ENCODE data around the gene ZFYVE9. TPM values are rescaled to one million over a fixed set of nuclear protein-coding genes. Genes with fewer than 3 reads are reported as not detected.

ZFYVE9 gene
- total RNA-seq, 4 donors from 2014 or later: 38.1 to 54.8 (median 40.9) TPM

GRCh38 chr1:52266507-52266906 is 124.6 kb downstream of the ZFYVE9 start:
- H3K27me3 ChIP-seq: no peaks in the 10 kb centered on the region
- no peak for TF ChIP-seq EP300 (IDR thresholded peaks at IDR 0.05)
- TF ChIP-seq POLR2A (IDR thresholded peaks at IDR 0.05; ENCODE audit: low read depth): no peak
- TF ChIP-seq POLR2AphosphoS5 (IDR thresholded peaks at IDR 0.05): no peak
- no peak for TF ChIP-seq CTCF (IDR thresholded peaks at IDR 0.05)
- no peak overlapping the region for H3K27ac ChIP-seq (replicated peaks in 1 of 4)
- intact Hi-C loops (cut with DNase I): no loop called here
- 95% methylated on average over 1 of the region's 1 CpG for WGBS
- H3K9me3 ChIP-seq: no peaks in the 10 kb centered on the region
- peaks cover 0 to 14% (median 10%) of the 10 kb centered on the region in 4 donors for H3K4me1 ChIP-seq
- no peak overlapping the region for H3K4me3 ChIP-seq
- no peak for DNase-seq (ENCODE audit: extremely low spot score)
- H3K36me3 ChIP-seq: peaks cover 10 to 29% (median 14%) of the 10 kb centered on the region in 4 donors

GRCh38 chr1:52268372-52268771 is 126.5 kb downstream of the ZFYVE9 start:
- WGBS: 65% methylated on average over 3 of the region's 3 CpGs
- H3K9me3 ChIP-seq: no peaks in the 10 kb centered on the region
- no peak for DNase-seq (ENCODE audit: extremely low spot score)
- peaks cover 0 to 10% (median 6%) of the 10 kb centered on the region in 4 donors for H3K4me1 ChIP-seq
- no peak overlapping the region for H3K27ac ChIP-seq (replicated peaks in 1 of 4)
- H3K4me3 ChIP-seq: no peak overlapping the region
- no peak for TF ChIP-seq CTCF (IDR thresholded peaks at IDR 0.05)
- no peak for TF ChIP-seq POLR2AphosphoS5 (IDR thresholded peaks at IDR 0.05)
- TF ChIP-seq EP300 (IDR thresholded peaks at IDR 0.05): no peak
- TF ChIP-seq POLR2A (IDR thresholded peaks at IDR 0.05; ENCODE audit: low read depth): no peak
- H3K36me3 ChIP-seq: peaks cover 10 to 44% (median 14%) of the 10 kb centered on the region in 4 donors
- H3K27me3 ChIP-seq: no peaks in the 10 kb centered on the region
- intact Hi-C loops (cut with DNase I): no loop called here

- Histone ChIP-seq H3K27me3 (no peaks in the 10 kb centered on the region), H3K9me3 (no peaks in the 10 kb centered on the region), H3K36me3 (peaks cover 11 to 45% (median 16%) of the 10 kb centered on the region in 4 donors), H3K4me3 (no peak overlapping the region), H3K27ac (replicated peaks in 1 of 4) (no peak overlapping the region), H3K4me1 (no peaks in the 10 kb centered on the region)
- 73% methylated on average over 2 of the region's 2 CpGs for WGBS
- intact Hi-C loops (cut with DNase I): no loop called here
- DNase-seq (ENCODE audit: extremely low spot score): no peak
- TF ChIP-seq POLR2AphosphoS5 (IDR thresholded peaks at IDR 0.05) (no peak), POLR2A (IDR thresholded peaks at IDR 0.05; ENCODE audit: low read depth) (no peak), CTCF (IDR thresholded peaks at IDR 0.05) (no peak), EP300 (IDR thresholded peaks at IDR 0.05) (no peak)
Measured at GRCh38 chr1:52281518-52281917, 139.6 kb downstream of the ZFYVE9 start.

GRCh38 chr1:52288286-52288685 is 146.4 kb downstream of the ZFYVE9 start:
- Histone ChIP-seq H3K27me3 (no peaks in the 10 kb centered on the region), H3K4me1 (no peaks in the 10 kb centered on the region), H3K27ac (replicated peaks in 1 of 4) (no peak overlapping the region), H3K4me3 (no peak overlapping the region), H3K36me3 (peaks cover 0 to 15% (median 2%) of the 10 kb centered on the region in 4 donors), H3K9me3 (no peaks in the 10 kb centered on the region)
- TF ChIP-seq CTCF (IDR thresholded peaks at IDR 0.05) (no peak), POLR2A (IDR thresholded peaks at IDR 0.05; ENCODE audit: low read depth) (no peak), POLR2AphosphoS5 (IDR thresholded peaks at IDR 0.05) (no peak), EP300 (IDR thresholded peaks at IDR 0.05) (no peak)
- no peak for DNase-seq (ENCODE audit: extremely low spot score)
- 95% methylated on average over 3 of the region's 3 CpGs for WGBS
- intact Hi-C loops (cut with DNase I): no loop called here

- Histone ChIP-seq H3K27ac (replicated peaks in 1 of 4) (no peak overlapping the region), H3K9me3 (no peaks in the 10 kb centered on the region), H3K27me3 (no peaks in the 10 kb centered on the region), H3K4me3 (no peak overlapping the region), H3K4me1 (peaks cover 0 to 8% (median 0%) of the 10 kb centered on the region in 4 donors), H3K36me3 (peaks cover 0 to 29% (median 4%) of the 10 kb centered on the region in 4 donors)
- 100% methylated on average over 1 of the region's 1 CpG for WGBS
- TF ChIP-seq EP300 (IDR thresholded peaks at IDR 0.05): no peak
- no peak for TF ChIP-seq POLR2A (IDR thresholded peaks at IDR 0.05; ENCODE audit: low read depth)
- no peak for TF ChIP-seq POLR2AphosphoS5 (IDR thresholded peaks at IDR 0.05)
- no peak for TF ChIP-seq CTCF (IDR thresholded peaks at IDR 0.05)
- intact Hi-C loops (cut with DNase I): no loop called here
- no peak for DNase-seq (ENCODE audit: extremely low spot score)
Measured at GRCh38 chr1:52294580-52294979, 152.7 kb downstream of the ZFYVE9 start.
